ENCODE results near the gene MDM2.

Gene MDM2

GRCh38 chr12:68788554-68789143 is 19.3 kb upstream of the MDM2 start:
- Histone ChIP-seq H3K4me1 (ENCODE audit: insufficient read depth, low read length) (no peaks in the 10 kb centered on the region), H3K4me3 (ENCODE audit: low read length) (no peak overlapping the region), H3K27me3 (ENCODE audit: insufficient read depth, low read length) (no peaks in the 10 kb centered on the region), H3K9me3 (ENCODE audit: insufficient read depth, low read depth, low read length) (no peaks in the 10 kb centered on the region), H3K36me3 (ENCODE audit: insufficient read depth, low read depth, low read length) (no peaks in the 10 kb centered on the region), H3K27ac (ENCODE audit: low read length) (no peak overlapping the region), H3K9ac (ENCODE audit: low read depth, low read length) (no peak overlapping the region)

DNA sequence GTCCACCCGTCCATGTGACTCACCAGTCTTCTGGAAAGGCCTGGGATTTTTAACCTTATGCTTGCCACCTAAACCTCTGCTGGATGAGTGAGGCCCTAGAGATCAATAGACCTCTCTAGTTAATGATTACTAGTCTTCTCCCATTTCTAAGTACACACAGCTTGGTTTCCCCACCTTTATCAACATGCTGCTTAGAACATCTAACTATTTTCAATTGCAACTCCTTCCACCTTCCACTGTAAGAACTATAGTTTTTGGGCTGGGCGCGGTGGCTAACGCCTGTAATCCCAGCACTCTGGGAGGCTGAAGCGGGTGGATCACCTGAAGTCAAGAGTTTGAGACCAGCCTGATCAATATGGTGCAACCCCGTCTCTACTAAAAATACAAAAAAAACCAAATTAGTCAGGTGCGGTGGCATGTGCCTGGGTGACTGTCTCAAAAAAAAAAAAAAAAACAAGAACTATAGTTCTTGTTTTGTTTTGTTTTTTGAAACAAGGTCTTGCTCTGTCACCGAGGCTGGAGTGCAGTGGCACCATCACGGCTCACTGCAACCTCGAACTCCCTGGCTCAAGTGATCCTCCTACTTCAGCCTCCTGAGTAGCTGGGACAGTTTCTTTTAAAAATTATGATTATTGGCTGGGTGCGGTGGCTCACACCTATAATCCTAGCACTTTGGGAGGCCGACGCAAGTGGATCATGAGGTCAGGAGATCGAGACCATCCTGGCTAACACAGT is 18.7 kb upstream of the MDM2 start:
- Histone ChIP-seq H3K27ac (ENCODE audit: low read length) (no peak overlapping the region), H3K9me3 (ENCODE audit: insufficient read depth, low read depth, low read length) (no peaks in the 10 kb centered on the region), H3K4me1 (ENCODE audit: insufficient read depth, low read length) (no peaks in the 10 kb centered on the region), H3K9ac (ENCODE audit: low read depth, low read length) (no peak overlapping the region), H3K27me3 (ENCODE audit: insufficient read depth, low read length) (no peaks in the 10 kb centered on the region), H3K4me3 (ENCODE audit: low read length) (no peak overlapping the region), H3K36me3 (ENCODE audit: insufficient read depth, low read depth, low read length) (no peaks in the 10 kb centered on the region)

DNA sequence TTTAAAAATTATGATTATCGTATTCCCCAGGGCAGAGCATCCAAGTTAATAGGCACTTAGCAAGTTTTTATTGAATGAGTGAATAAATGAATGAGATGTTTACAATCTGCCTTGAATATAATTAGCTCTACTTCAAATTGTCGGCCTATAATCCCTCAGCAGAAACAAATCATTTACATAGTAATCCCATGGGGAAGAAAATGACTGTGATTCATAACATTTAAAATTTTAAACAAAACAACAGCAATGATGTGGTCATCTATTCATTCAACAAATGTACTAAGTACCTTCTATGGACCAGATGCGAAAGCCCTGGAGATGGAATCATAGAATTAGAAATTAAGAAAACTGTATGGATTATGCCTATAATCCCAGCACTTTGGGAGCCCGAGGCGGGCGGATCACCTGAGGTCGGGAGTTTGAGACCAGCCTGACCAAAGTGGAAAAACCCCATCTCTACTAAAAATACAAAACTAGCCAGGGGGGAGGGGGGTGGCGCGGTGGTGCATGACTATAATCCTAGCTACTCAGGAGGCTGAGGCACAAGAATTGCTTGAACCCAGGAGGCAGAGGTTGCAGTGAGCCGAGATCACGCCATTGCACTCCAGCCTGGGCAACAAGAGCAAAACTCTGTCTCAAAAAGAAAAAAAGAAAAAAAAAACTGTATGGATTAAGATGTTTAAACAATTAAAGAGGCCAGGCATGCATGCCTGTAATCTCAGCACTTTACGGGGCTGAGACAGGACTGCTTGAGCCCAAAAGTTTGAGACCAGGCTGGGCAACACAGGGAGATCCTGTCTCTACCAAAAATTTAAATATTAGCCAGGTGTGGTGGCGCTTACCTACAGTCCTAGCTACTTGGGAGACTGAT is 17.7 kb upstream of the MDM2 start:
- no peak overlapping the region for H3K27ac ChIP-seq (ENCODE audit: low read length)
- no peak overlapping the region for H3K9ac ChIP-seq (ENCODE audit: low read depth, low read length)
- no peaks in the 10 kb centered on the region for H3K4me1 ChIP-seq (ENCODE audit: insufficient read depth, low read length)
- H3K9me3 ChIP-seq (ENCODE audit: insufficient read depth, low read depth, low read length): no peaks in the 10 kb centered on the region
- H3K36me3 ChIP-seq (ENCODE audit: insufficient read depth, low read depth, low read length): no peaks in the 10 kb centered on the region
- H3K27me3 ChIP-seq (ENCODE audit: insufficient read depth, low read length): no peaks in the 10 kb centered on the region
- H3K4me3 ChIP-seq (ENCODE audit: low read length): no peak overlapping the region

GRCh38 chr12:68790952-68791234 is 17.1 kb upstream of the MDM2 start:
- no peak overlapping the region for H3K9ac ChIP-seq (ENCODE audit: low read depth, low read length)
- H3K27ac ChIP-seq (ENCODE audit: low read length): no peak overlapping the region
- no peaks in the 10 kb centered on the region for H3K36me3 ChIP-seq (ENCODE audit: insufficient read depth, low read depth, low read length)
- H3K4me1 ChIP-seq (ENCODE audit: insufficient read depth, low read length): no peaks in the 10 kb centered on the region
- H3K27me3 ChIP-seq (ENCODE audit: insufficient read depth, low read length): no peaks in the 10 kb centered on the region
- H3K4me3 ChIP-seq (ENCODE audit: low read length): no peak overlapping the region
- no peaks in the 10 kb centered on the region for H3K9me3 ChIP-seq (ENCODE audit: insufficient read depth, low read depth, low read length)

GRCh38 chr12:68791897-68792481 is 16.0 kb upstream of the MDM2 start:
- Histone ChIP-seq H3K27me3 (ENCODE audit: insufficient read depth, low read length) (no peaks in the 10 kb centered on the region), H3K4me3 (ENCODE audit: low read length) (no peak overlapping the region), H3K9ac (ENCODE audit: low read depth, low read length) (no peak overlapping the region), H3K27ac (ENCODE audit: low read length) (no peak overlapping the region), H3K9me3 (ENCODE audit: insufficient read depth, low read depth, low read length) (no peaks in the 10 kb centered on the region), H3K4me1 (ENCODE audit: insufficient read depth, low read length) (no peaks in the 10 kb centered on the region), H3K36me3 (ENCODE audit: insufficient read depth, low read depth, low read length) (no peaks in the 10 kb centered on the region)

- no peaks in the 10 kb centered on the region for H3K27me3 ChIP-seq (ENCODE audit: insufficient read depth, low read length)
- H3K4me1 ChIP-seq (ENCODE audit: insufficient read depth, low read length): no peaks in the 10 kb centered on the region
- no peaks in the 10 kb centered on the region for H3K9me3 ChIP-seq (ENCODE audit: insufficient read depth, low read depth, low read length)
- no peak overlapping the region for H3K4me3 ChIP-seq (ENCODE audit: low read length)
- H3K9ac ChIP-seq (ENCODE audit: low read depth, low read length): no peak overlapping the region
- no peaks in the 10 kb centered on the region for H3K36me3 ChIP-seq (ENCODE audit: insufficient read depth, low read depth, low read length)
- H3K27ac ChIP-seq (ENCODE audit: low read length): no peak overlapping the region
Observed at GRCh38 chr12:68792952-68793351, 15.0 kb upstream of the MDM2 start.

DNA sequence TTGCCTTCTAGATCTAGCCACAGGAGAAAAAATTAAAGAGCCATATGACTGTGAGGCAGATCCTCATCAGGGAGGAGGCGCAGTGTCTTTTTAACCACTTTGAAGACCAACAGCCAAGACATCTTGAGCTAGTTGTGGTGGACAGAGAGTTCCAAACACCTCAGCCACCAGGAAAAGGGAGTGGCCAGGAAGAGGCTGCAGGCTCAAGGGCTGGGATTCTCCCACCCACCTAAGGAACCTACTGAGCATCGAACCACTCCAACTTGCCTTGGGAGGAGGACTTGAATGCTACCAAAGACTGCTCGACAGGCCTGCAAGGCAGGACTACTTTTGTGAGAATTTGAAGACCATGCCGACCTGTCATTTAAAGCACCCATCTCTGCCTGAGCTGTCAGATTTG is 14.5 kb upstream of the MDM2 start:
- Histone ChIP-seq H3K9me3 (ENCODE audit: insufficient read depth, low read depth, low read length) (no peaks in the 10 kb centered on the region), H3K27me3 (ENCODE audit: insufficient read depth, low read length) (no peaks in the 10 kb centered on the region), H3K9ac (ENCODE audit: low read depth, low read length) (no peak overlapping the region), H3K27ac (ENCODE audit: low read length) (no peak overlapping the region), H3K4me1 (ENCODE audit: insufficient read depth, low read length) (no peaks in the 10 kb centered on the region), H3K4me3 (ENCODE audit: low read length) (no peak overlapping the region), H3K36me3 (ENCODE audit: insufficient read depth, low read depth, low read length) (no peaks in the 10 kb centered on the region)

DNA sequence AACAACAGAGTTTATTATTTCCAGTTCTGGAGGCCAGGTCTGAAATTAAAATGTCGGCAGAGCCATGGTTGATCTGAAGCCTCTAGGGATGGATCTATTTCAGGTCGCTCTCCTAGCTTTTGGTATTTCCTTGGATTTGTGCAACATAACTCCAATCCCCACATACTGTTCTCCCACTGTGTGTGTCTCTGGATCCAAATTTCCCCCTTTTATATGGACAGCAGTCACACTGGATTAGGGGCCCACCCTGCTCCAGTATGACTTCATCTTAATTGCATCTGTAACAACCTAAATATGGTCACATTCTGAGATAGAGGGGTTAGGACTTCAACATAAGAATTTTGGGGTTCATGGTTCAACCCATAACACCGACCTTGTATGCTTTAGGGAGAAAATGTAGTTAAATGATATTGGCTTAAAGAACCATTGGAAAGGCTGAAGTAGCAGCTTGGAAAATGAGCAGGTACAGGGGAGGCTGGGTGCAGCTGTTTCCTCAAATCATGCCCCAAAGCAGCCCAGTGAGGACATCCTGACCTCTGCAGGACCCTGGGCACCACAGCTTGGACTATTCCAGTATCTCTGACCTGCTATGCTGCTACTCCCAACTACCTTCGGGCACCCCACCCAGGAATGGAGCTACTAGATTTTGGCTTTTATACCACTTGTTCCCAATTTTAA is 13.9 kb upstream of the MDM2 start:
- H3K9me3 ChIP-seq (ENCODE audit: insufficient read depth, low read depth, low read length): no peaks in the 10 kb centered on the region
- no peaks in the 10 kb centered on the region for H3K4me1 ChIP-seq (ENCODE audit: insufficient read depth, low read length)
- H3K9ac ChIP-seq (ENCODE audit: low read depth, low read length): no peak overlapping the region
- no peaks in the 10 kb centered on the region for H3K27me3 ChIP-seq (ENCODE audit: insufficient read depth, low read length)
- no peak overlapping the region for H3K4me3 ChIP-seq (ENCODE audit: low read length)
- H3K27ac ChIP-seq (ENCODE audit: low read length): no peak overlapping the region
- no peaks in the 10 kb centered on the region for H3K36me3 ChIP-seq (ENCODE audit: insufficient read depth, low read depth, low read length)

DNA sequence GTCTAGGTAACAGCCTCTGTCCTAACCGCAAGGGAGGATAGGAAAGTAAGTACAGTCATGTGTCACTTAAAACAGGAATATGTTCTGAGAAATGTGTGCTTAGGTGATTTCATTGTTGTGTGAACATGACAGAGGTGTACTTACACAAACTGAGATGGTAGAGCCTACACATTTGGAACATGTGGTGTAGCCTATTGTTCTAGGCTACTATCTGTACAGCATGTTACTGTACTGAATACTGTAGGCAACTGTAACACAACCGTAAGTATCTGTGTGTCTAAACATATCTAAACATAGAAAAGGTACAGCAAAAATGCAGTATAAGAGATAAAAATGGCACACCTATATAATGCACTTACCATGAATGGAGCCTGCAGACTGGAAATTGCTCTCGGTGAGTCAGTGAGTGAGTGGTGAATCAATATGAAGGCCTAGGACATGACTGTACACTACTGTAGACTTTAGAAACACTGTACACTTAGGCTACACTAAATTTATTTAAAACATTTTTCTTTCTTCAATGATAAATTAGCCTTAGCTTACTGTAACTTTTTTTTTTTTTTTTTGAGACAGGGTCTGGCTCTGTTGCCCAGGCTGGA is 13.2 kb upstream of the MDM2 start:
- no peaks in the 10 kb centered on the region for H3K27me3 ChIP-seq (ENCODE audit: insufficient read depth, low read length)
- no peak overlapping the region for H3K27ac ChIP-seq (ENCODE audit: low read length)
- H3K36me3 ChIP-seq (ENCODE audit: insufficient read depth, low read depth, low read length): no peaks in the 10 kb centered on the region

GRCh38 chr12:68796399-68796798 is 11.6 kb upstream of the MDM2 start:
- Histone ChIP-seq H3K9ac (ENCODE audit: low read depth, low read length) (no peak overlapping the region), H3K27me3 (ENCODE audit: insufficient read depth, low read length) (no peaks in the 10 kb centered on the region), H3K27ac (ENCODE audit: low read length) (no peak overlapping the region), H3K4me3 (ENCODE audit: low read length) (no peak overlapping the region), H3K9me3 (ENCODE audit: insufficient read depth, low read depth, low read length) (no peaks in the 10 kb centered on the region), H3K4me1 (ENCODE audit: insufficient read depth, low read length) (no peaks in the 10 kb centered on the region), H3K36me3 (ENCODE audit: insufficient read depth, low read depth, low read length) (no peaks in the 10 kb centered on the region)

More for the DNA sequence above, 13.2 kb upstream of the MDM2 start:
- H3K9ac ChIP-seq (ENCODE audit: low read depth, low read length): no peak overlapping the region
- no peak overlapping the region for H3K4me3 ChIP-seq (ENCODE audit: low read length)
- no peaks in the 10 kb centered on the region for H3K9me3 ChIP-seq (ENCODE audit: insufficient read depth, low read depth, low read length)
- no peaks in the 10 kb centered on the region for H3K4me1 ChIP-seq (ENCODE audit: insufficient read depth, low read length)

- Histone ChIP-seq H3K36me3 (ENCODE audit: insufficient read depth, low read depth, low read length) (no peaks in the 10 kb centered on the region), H3K9ac (ENCODE audit: low read depth, low read length) (no peak overlapping the region), H3K9me3 (ENCODE audit: insufficient read depth, low read depth, low read length) (no peaks in the 10 kb centered on the region), H3K27ac (ENCODE audit: low read length) (no peak overlapping the region), H3K4me3 (ENCODE audit: low read length) (no peak overlapping the region), H3K27me3 (ENCODE audit: insufficient read depth, low read length) (no peaks in the 10 kb centered on the region), H3K4me1 (ENCODE audit: insufficient read depth, low read length) (0 out of 2 replicates have a peak, but pooled peaks cover 2% of the 10 kb centered on the region)
Observed at GRCh38 chr12:68798882-68799234, 9.1 kb upstream of the MDM2 start.

Data from iPS-20b (cell line).